Lower leg skin (tissue), 3 donors: ENCODE results near the gene ZNF385C.

Source experiments
- POLR2A ChIP-seq, 2 donors: fragments of 450-650 bp; IDR thresholded peaks; one replicate each; pipeline ENCODE4 v1.6.1; 2016 to 2017; ENCODE audit warnings: antibody characterized with exemption in 2 of 2, mild to moderate bottlenecking in 1 of 2, moderate library complexity in 1 of 2
- TF ChIP-seq, protein P1 (sequence below), 3 donors: fragments of 450-650 bp; IDR thresholded peaks; one replicate each; pipeline ENCODE4 v1.5.1; 2016; ENCODE audit warnings: antibody characterized with exemption in 3 of 3, mild to moderate bottlenecking in 3 of 3, moderate library complexity in 2 of 3

DNA sequence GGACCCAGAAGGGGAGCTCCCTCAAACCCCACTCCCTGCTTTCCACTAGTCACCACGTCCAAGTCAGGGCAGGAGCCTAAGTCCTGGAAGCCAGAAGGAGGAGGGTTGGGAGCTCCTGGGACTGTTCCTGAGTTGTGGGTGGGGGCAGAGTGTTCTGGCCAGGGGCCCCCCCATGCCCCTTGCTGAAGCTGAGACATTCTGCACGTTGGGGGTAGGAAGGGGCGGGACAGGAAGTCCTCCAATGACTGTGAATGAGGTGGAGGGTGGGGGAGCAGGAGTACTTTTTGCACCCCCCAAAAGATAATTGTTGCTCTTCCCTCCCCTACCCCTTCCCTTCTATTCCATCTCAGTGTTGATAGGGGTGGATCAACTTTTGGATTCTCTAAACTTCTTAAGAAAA lies 26.5 kb downstream of the ZNF385C start:
- TF ChIP-seq POLR2A (IDR thresholded peaks at IDR 0.05) = no peak
- TF ChIP-seq, protein P1, sequence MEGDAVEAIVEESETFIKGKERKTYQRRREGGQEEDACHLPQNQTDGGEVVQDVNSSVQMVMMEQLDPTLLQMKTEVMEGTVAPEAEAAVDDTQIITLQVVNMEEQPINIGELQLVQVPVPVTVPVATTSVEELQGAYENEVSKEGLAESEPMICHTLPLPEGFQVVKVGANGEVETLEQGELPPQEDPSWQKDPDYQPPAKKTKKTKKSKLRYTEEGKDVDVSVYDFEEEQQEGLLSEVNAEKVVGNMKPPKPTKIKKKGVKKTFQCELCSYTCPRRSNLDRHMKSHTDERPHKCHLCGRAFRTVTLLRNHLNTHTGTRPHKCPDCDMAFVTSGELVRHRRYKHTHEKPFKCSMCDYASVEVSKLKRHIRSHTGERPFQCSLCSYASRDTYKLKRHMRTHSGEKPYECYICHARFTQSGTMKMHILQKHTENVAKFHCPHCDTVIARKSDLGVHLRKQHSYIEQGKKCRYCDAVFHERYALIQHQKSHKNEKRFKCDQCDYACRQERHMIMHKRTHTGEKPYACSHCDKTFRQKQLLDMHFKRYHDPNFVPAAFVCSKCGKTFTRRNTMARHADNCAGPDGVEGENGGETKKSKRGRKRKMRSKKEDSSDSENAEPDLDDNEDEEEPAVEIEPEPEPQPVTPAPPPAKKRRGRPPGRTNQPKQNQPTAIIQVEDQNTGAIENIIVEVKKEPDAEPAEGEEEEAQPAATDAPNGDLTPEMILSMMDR (IDR thresholded peaks at IDR 0.05) = no peak
